Measurements from ENCODE around the gene SRL. TPM values are rescaled to one million over a fixed set of nuclear protein-coding genes. Genes with fewer than 3 reads are reported as not detected.

The SRL gene
- total and polyA plus RNA-seq, 2 of the 8 experiments (the other 6 are each of a cell fraction or from before 2014, with no cell fraction given): 0.05 TPM; not detected in 1

DNA sequence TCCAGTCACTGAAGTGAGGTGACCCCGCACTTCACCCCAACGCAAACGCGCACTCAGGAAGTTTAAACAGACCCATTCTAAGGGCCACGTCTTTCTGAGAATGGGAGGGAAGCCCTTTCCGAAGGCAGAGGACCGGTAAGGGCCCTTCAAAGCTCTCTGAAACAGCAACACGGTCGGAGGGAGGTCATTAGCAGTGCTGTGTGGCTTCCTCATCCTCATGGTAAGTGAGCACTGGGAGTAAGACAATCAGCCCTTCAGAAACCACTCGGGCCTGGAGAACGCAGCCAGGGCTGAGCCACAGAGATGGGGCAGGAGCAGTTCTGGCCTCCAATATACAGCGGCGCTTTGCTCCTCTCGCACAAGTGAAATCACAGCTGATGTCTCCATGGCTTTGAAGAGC lies 23.7 kb downstream of the SRL start:
- Histone ChIP-seq H3K79me2 (ENCODE audit: control insufficient read depth in 1 of 2, insufficient read depth in 2 of 2, low read length in 2 of 2) (no peaks in the 10 kb centered on the region), H3K9me3 (ENCODE audit: insufficient read depth in 2 of 2, low read depth in 1 of 2, low read length in 1 of 2) (no peaks in the 10 kb centered on the region), H2AK5ac (ENCODE audit: low read depth, low read length) (no peak overlapping the region), H4K5ac (ENCODE audit: insufficient read length, low read depth, low read length) (no peak overlapping the region), H3K23ac (ENCODE audit: insufficient read length) (no peak overlapping the region), H3K27me3 (replicated peaks in 1 of 4; ENCODE audit: control insufficient read depth in 3 of 4, extremely low read depth in 1 of 4, insufficient read depth in 3 of 4, low read length in 3 of 4) (no peaks in the 10 kb centered on the region), H3K18ac (ENCODE audit: extremely low read depth, low read length) (peak overlapping the region; percentile 60; the same call in 1 of the 2 replicates), H2BK120ac (replicated peaks; ENCODE audit: low read depth, low read length) (no peak overlapping the region), H4K8ac (ENCODE audit: extremely low read depth, insufficient read depth, low read length) (no peak overlapping the region; the same call in 1 of the 2 replicates), H2BK20ac (ENCODE audit: low read length) (peak overlapping the region; percentile 72; the same call in 1 of the 2 replicates), H3K23me2 (ENCODE audit: low read depth, low read length) (no peaks in the 10 kb centered on the region), H2AFZ (ENCODE audit: low read length) (peak overlapping the region; percentile 82), H3K79me1 (ENCODE audit: low read depth, low read length) (no peaks in the 10 kb centered on the region), H3K36me3 (ENCODE audit: control insufficient read depth in 2 of 4, insufficient read depth in 4 of 4, low read length in 3 of 4) (no peaks in the 10 kb centered on the region), H3K14ac (ENCODE audit: insufficient read length) (no peak overlapping the region), H2BK15ac (ENCODE audit: low read length) (peak overlapping the region; percentile 83; the same call in 1 of the 2 replicates), H4K91ac (replicated peaks; ENCODE audit: insufficient read length, low read length) (peak overlapping the region; percentile 2), H3K4me2 (ENCODE audit: insufficient read depth in 1 of 2, low read depth in 2 of 2, low read length in 2 of 2) (no peak overlapping the region), H4K20me1 (replicated peaks in 1 of 2; ENCODE audit: control insufficient read depth in 1 of 2, insufficient read depth in 2 of 2, low read length in 2 of 2) (no peaks in the 10 kb centered on the region), H3K4me1 (replicated peaks in 1 of 4; ENCODE audit: control insufficient read depth in 3 of 4, insufficient read depth in 4 of 4, low read length in 3 of 4) (peaks cover 6 to 17% (median 8%) of the 10 kb centered on the region in 4 experiments), H3K56ac (replicated peaks; ENCODE audit: insufficient read length, low read depth, low read length) (no peak overlapping the region), H3K27ac (ENCODE audit: low read depth, low read length) (no peak overlapping the region), H2BK12ac (ENCODE audit: low read depth, low read length) (peak overlapping the region; percentile 29; the same call in 1 of the 2 replicates), H3K4ac (replicated peaks; ENCODE audit: insufficient read length, low read depth, low read length) (no peak overlapping the region), H3K9ac (replicated peaks in 1 of 4; ENCODE audit: extremely low read depth in 1 of 4, low read depth in 3 of 4, low read length in 3 of 4) (no peak overlapping the region), H2BK5ac (ENCODE audit: low read depth, low read length) (0 out of 2 replicates have a peak overlapping the region, but pooled peaks have one; percentile 44), H3K4me3 (ENCODE audit: extremely low read depth in 1 of 4, insufficient read depth in 2 of 4, low read depth in 3 of 4, low read length in 4 of 4) (no peak overlapping the region)
- no peak for FAIRE-seq
- no peak for TF ChIP-seq EGR1 (IDR thresholded peaks at IDR 0.05; ENCODE audit: borderline replicate concordance, low read depth, low read length)
- no peak for TF ChIP-seq YY1 (IDR thresholded peaks at IDR 0.05; ENCODE audit: low read depth, low read length)
- no peak for TF ChIP-seq HDAC2 (IDR thresholded peaks at IDR 0.05; ENCODE audit: borderline replicate concordance in 1 of 2, low read depth in 2 of 2, low read length in 2 of 2)
- no peak for TF ChIP-seq ATF2 (IDR thresholded peaks at IDR 0.05; ENCODE audit: low read length)
- TF ChIP-seq TCF12 (IDR thresholded peaks at IDR 0.05; ENCODE audit: low read depth, low read length): no peak
- no peak for TF ChIP-seq CHD1 (IDR thresholded peaks at IDR 0.05; ENCODE audit: low read depth, low read length)
- no peak for TF ChIP-seq E2F6 (IDR thresholded peaks at IDR 0.05)
- no peak for DNase-seq (ENCODE audit: low read depth in 1 of 2, low spot score in 2 of 2)
- POLR2A ChIA-PET (ENCODE audit: partially characterized antibody): interaction anchor here (1.0 kb wide), 1 partner anchor 34 kb away, joined by 3 read pairs; no protein-coding TSS in a partner anchor
- CTCF ChIA-PET (ENCODE audit: partially characterized antibody): interaction anchor here (1.0 to 3.1 kb wide), 13 partner anchors 11 to 235 kb away, joined by 3 to 13 read pairs (median 4); no protein-coding TSS in a partner anchor
- WGBS, 2 experiments (ENCODE audit: extremely low coverage in 1 of 2, insufficient coverage in 1 of 2, insufficient read length in 1 of 2, insufficient replicate concordance in 2 of 2, low coverage in 1 of 2, low lambda C conversion rate in 2 of 2, missing lambda C conversion rate in 1 of 2): 85% methylated on average over 14 of the region's 14 CpGs; no CpG with 5 or more reads in 1 of the 2 experiments

All from H1 (cell line).